A549 (cell line): ENCODE measurements around the gene TMEM97. TPM values are rescaled to one million over a fixed set of nuclear protein-coding genes. Genes with fewer than 3 reads are reported as not detected.

Experiments used
- ATAC-seq, 2 experiments: fragments of 200-7000 bp in 1 of 2; fragments of >200 bp in 1 of 2; cut with Nextera tagmentation in 1 of 2; cut with Tn5 transposase in 1 of 2; 3 replicates each; pipeline versions ENCODE4 v1.8.0 to v1.9.1; 2018 to 2020; ENCODE audit warnings: mild to moderate bottlenecking in 1 of 2, moderate library complexity in 1 of 2
- CTCF ChIA-PET: fragments of 300-600 bp; sonication (Branson Sonifier 250); formaldehyde crosslinking; extraction: SDS; loops from one replicate; lab custom pipeline; 2021; ENCODE audit warnings: antibody characterized with exemption, inconsistent platforms; lab: Yijun Ruan, JAX
- POLR2A ChIA-PET: fragments of 350-600 bp; formaldehyde crosslinking; extraction: SDS; loops from one replicate; lab custom pipeline; 2021; ENCODE audit warnings: antibody characterized with exemption, inconsistent platforms; lab: Yijun Ruan, JAX
- DNase-seq, 2 experiments: peaks; one replicate each; pipeline versions ENCODE4 v3.0.0 to v3.0.0-alpha.2; 2011 to 2016; ENCODE audit warnings: low read depth in 1 of 2, low spot score in 1 of 2
- FAIRE-seq: peaks from 2 replicates; lab custom pipeline; 2011; peaks lifted over from hg19 to GRCh38; lab: Jason Lieb, UNC
- H3K27ac ChIP-seq, 2 experiments: fragments of >200 bp; sonication (Bioruptor Twin); formaldehyde crosslinking; 3 replicates each; pipeline ENCODE4 v1.5.1; 2016 to 2017
- H3K4me1 ChIP-seq: fragments of >200 bp; sonication (Bioruptor Twin); formaldehyde crosslinking; 3 replicates; pipeline ENCODE4 v1.6.1; 2016
- H3K4me2 ChIP-seq: fragments of >200 bp; sonication (Bioruptor Twin); formaldehyde crosslinking; 3 replicates; pipeline ENCODE4 v1.6.1; 2016
- H3K4me3 ChIP-seq: fragments of >200 bp; sonication (Bioruptor Twin); formaldehyde crosslinking; 3 replicates; pipeline ENCODE4 v1.5.1; 2016
- H3K9me3 ChIP-seq: fragments of >200 bp; sonication (Bioruptor Twin); formaldehyde crosslinking; 3 replicates; pipeline ENCODE4 v1.6.1; 2016
- CEBPB ChIP-seq, 2 experiments: fragments of >200 bp in 1 of 2; sonication (Bioruptor Twin) in 1 of 2; formaldehyde crosslinking in 1 of 2; IDR thresholded peaks; 2 replicates each; pipeline ENCODE4 v1.6.1; 2012 to 2016
- E2F6 ChIP-seq: IDR thresholded peaks from 2 replicates; pipeline ENCODE4 v1.6.1; 2012; ENCODE audit warnings: low read depth, borderline replicate concordance
- EHMT2 ChIP-seq: fragments of 200-600 bp; sonication (generic); IDR thresholded peaks from 2 replicates; pipeline ENCODE4 v1.6.1; 2016; ENCODE audit warnings: antibody characterized with exemption, low read depth, mild to moderate bottlenecking, moderate library complexity
- ELK1 ChIP-seq: fragments of 150-350 bp; IDR thresholded peaks from 2 replicates; pipeline ENCODE4 v1.6.1; 2014; ENCODE audit warnings: low read depth, mild to moderate bottlenecking, low read length
- ESRRA ChIP-seq: fragments of 150-350 bp; IDR thresholded peaks from 2 replicates; pipeline ENCODE4 v1.6.1; 2014; ENCODE audit warnings: mild to moderate bottlenecking, low read length, borderline replicate concordance
- FOSB ChIP-seq: fragments of 250-450 bp; sonication (Bioruptor Pico); IDR thresholded peaks from 2 replicates; pipeline ENCODE4 v1.5.0; 2020; ENCODE audit warnings: mild to moderate bottlenecking, moderate library complexity
- HEYL ChIP-seq: fragments of 250-450 bp; sonication (Bioruptor Pico); IDR thresholded peaks from 2 replicates; pipeline ENCODE4 v1.8.0; 2021; ENCODE audit warnings: mild to moderate bottlenecking, moderate library complexity
- HOXA7 ChIP-seq: fragments of 250-450 bp; sonication (Bioruptor Pico); IDR thresholded peaks from 2 replicates; pipeline ENCODE4 v1.5.0; 2020; ENCODE audit warnings: mild to moderate bottlenecking, moderate library complexity
- HOXB13 ChIP-seq: fragments of 250-450 bp; sonication (Bioruptor Pico); IDR thresholded peaks from 2 replicates; pipeline ENCODE4 v1.5.0; 2020; ENCODE audit warnings: low read depth, mild to moderate bottlenecking, moderate library complexity
- HOXB5 ChIP-seq: fragments of 250-450 bp; sonication (Bioruptor Pico); IDR thresholded peaks from 2 replicates; pipeline ENCODE4 v1.5.0; 2020; ENCODE audit warnings: mild to moderate bottlenecking, moderate library complexity
- JUNB ChIP-seq: fragments of >200 bp; sonication (Bioruptor Twin); formaldehyde crosslinking; IDR thresholded peaks from 2 replicates; pipeline ENCODE4 v1.6.1; 2016
- KDM5A ChIP-seq: fragments of 200-600 bp; sonication (generic); IDR thresholded peaks from 2 replicates; pipeline ENCODE4 v1.6.1; 2016; ENCODE audit warnings: antibody characterized with exemption, mild to moderate bottlenecking
- MAFK ChIP-seq: fragments of 450-650 bp; IDR thresholded peaks from 2 replicates; pipeline ENCODE4 v1.6.1; 2014; ENCODE audit not compliant: partially characterized antibody
- MAZ ChIP-seq: fragments of 150-350 bp; IDR thresholded peaks from 2 replicates; pipeline ENCODE4 v1.6.1; 2014; ENCODE audit warnings: antibody characterized with exemption, low read depth, low read length, borderline replicate concordance
- NFE2L2 ChIP-seq: fragments of 150-350 bp; conservative IDR thresholded peaks from 2 replicates; pipeline ENCODE4 v1.6.1; 2014; ENCODE audit warnings: low read length
- NPAS2 ChIP-seq: fragments of 250-450 bp; sonication (Bioruptor Pico); IDR thresholded peaks from 2 replicates; pipeline ENCODE4 v1.8.0; 2022; ENCODE audit warnings: mild to moderate bottlenecking, moderate library complexity, borderline replicate concordance
- PBX3 ChIP-seq: IDR thresholded peaks from 2 replicates; pipeline ENCODE4 v1.6.1; 2012
- RAD21 ChIP-seq, 2 experiments: fragments of >200 bp in 1 of 2; sonication (Bioruptor Twin) in 1 of 2; formaldehyde crosslinking in 1 of 2; IDR thresholded peaks in 1 of 2; conservative IDR thresholded peaks in 1 of 2; 2 replicates in 1 of 2; 3 replicates in 1 of 2; pipeline ENCODE4 v1.6.1; 2012 to 2018; ENCODE audit warnings: inconsistent platforms in 1 of 2
- REST ChIP-seq: fragments of 200-600 bp; sonication (generic); IDR thresholded peaks from 2 replicates; pipeline ENCODE4 v1.6.1; 2016; ENCODE audit warnings: antibody characterized with exemption, mild to moderate bottlenecking, moderate library complexity
- RFX5 ChIP-seq: fragments of 450-650 bp; IDR thresholded peaks from 2 replicates; pipeline ENCODE4 v1.7.1; 2014; ENCODE audit warnings: antibody characterized with exemption, mild to moderate bottlenecking, moderate library complexity
- SREBF2 ChIP-seq: fragments of 450-650 bp; IDR thresholded peaks from 2 replicates; pipeline ENCODE4 v1.6.1; 2014; ENCODE audit warnings: mild to moderate bottlenecking, moderate library complexity
- TFCP2L1 ChIP-seq: fragments of 250-450 bp; sonication (Bioruptor Pico); IDR thresholded peaks from 2 replicates; pipeline ENCODE4 v1.5.0; 2021; ENCODE audit warnings: mild to moderate bottlenecking
- USF2 ChIP-seq: fragments of 450-650 bp; IDR thresholded peaks from 2 replicates; pipeline ENCODE4 v1.6.1; 2014; ENCODE audit warnings: antibody characterized with exemption
- ZC3H11A ChIP-seq: fragments of 450-650 bp; IDR thresholded peaks from 2 replicates; pipeline ENCODE4 v1.6.1; 2014; ENCODE audit warnings: antibody characterized with exemption, mild to moderate bottlenecking
- ZSCAN20 ChIP-seq: fragments of 250-450 bp; sonication (Bioruptor Pico); IDR thresholded peaks from 2 replicates; pipeline ENCODE4 v1.8.0; 2022; ENCODE audit warnings: mild to moderate bottlenecking, moderate library complexity
- WGBS: methylation state at CpG from one replicate; pipeline ENCODE4 v1.1.6; 2017; ENCODE audit errors: missing lambda C conversion rate; 5-methylcytosine and 5-hydroxymethylcytosine counted together
- polyA plus RNA-seq, 4 experiments: library from polyadenylated mRNA; depleted of rRNA in 3 of 4; stranded (reverse); fragments of >200 nt; fragmentation: RNase III in 1 of 4; extraction: RNeasy Plus Mini Kit Qiagen cat#74134 plus additional on column Dnase treatment in 1 of 4; gene quantifications; 2 replicates in 3 of 4; 3 replicates in 1 of 4; pipeline ENCODE4 v1.2.3, GENCODE V29; 2011 to 2017

The TMEM97 gene
- polyA plus RNA-seq, 2 of the 4 experiments (the other 2 are of a cell fraction), result 75.6 to 90.9 TPM

- TF ChIP-seq REST (no peak), PBX3 (no peak), HOXB5 (no peak), ZC3H11A (no peak), RFX5 (no peak), ZSCAN20 (no peak)
Measured at GRCh38 chr17:28339431-28339830, 20.4 kb downstream of the TMEM97 start (continued).

GRCh38 chr17:28340374-28340773 is 21.4 kb downstream of the TMEM97 start:
- POLR2A ChIA-PET, result no interaction called here
- 81% methylated on average over 5 of the region's 6 CpGs for WGBS
- H3K4me1 ChIP-seq, result peaks cover 21% of the 10 kb centered on the region
- H3K4me3 ChIP-seq, result no peak overlapping the region
- no peak for ATAC-seq
- H3K27ac ChIP-seq, result no peak overlapping the region
- TF ChIP-seq NFE2L2 (no peak), PBX3 (no peak), HEYL (no peak)
- TF ChIP-seq, all 56 proteins: peak for 0
- Histone ChIP-seq H3K4me2 (no peak overlapping the region), H3K9me3 (no peaks in the 10 kb centered on the region)
- CTCF ChIA-PET, result interaction anchor here (2.1 kb wide), 1 partner anchor 108 kb away, joined by 6 read pairs; no protein-coding TSS in a partner anchor
- no peak for FAIRE-seq
- DNase-seq, result no peak

GRCh38 chr17:28341516-28341915 is 22.5 kb downstream of the TMEM97 start:
- Histone ChIP-seq H3K27ac (no peak overlapping the region), H3K4me2 (no peak overlapping the region), H3K4me1 (peaks cover 19% of the 10 kb centered on the region), H3K9me3 (no peaks in the 10 kb centered on the region), H3K4me3 (no peak overlapping the region)
- POLR2A ChIA-PET, result no interaction called here
- DNase-seq (no peak), FAIRE-seq (no peak), ATAC-seq (no peak)
- 93% methylated on average over 11 of the region's 11 CpGs for WGBS
- TF ChIP-seq TFCP2L1 (CRISPR knock-in tag) (no peak), FOSB (CRISPR knock-in tag) (no peak), ELK1 (no peak), MAZ (no peak), RAD21 (conservative IDR thresholded peaks at IDR 0.05 in 1 of 2, IDR thresholded peaks at IDR 0.05 in 1 of 2) (no peak), JUNB (no peak), EHMT2 (no peak), NPAS2 (CRISPR knock-in tag) (no peak), USF2 (no peak), RFX5 (no peak), CEBPB (IDR thresholded peaks at IDR 0.05) (no peak), SREBF2 (no peak), ESRRA (no peak), E2F6 (no peak), MAFK (no peak), KDM5A (no peak), HOXA7 (CRISPR knock-in tag) (no peak), HOXB13 (CRISPR knock-in tag) (no peak)
- CTCF ChIA-PET, result interaction anchor here (2.1 kb wide), 1 partner anchor 109 kb away, joined by 6 read pairs; no protein-coding TSS in a partner anchor
